IgD-negative memory B cell (primary cell): ENCODE data around the gene MFRP. TPM values are rescaled to one million over a fixed set of nuclear protein-coding genes. Genes with fewer than 3 reads are reported as not detected.

Experiments
- H3K27ac Mint-ChIP-seq, 3 donors: one replicate each; pipeline ENCODE4 v1.8.0; 2020 to 2022; ENCODE audit warnings: mild to moderate bottlenecking in 3 of 3, mixed read lengths in 3 of 3, moderate library complexity in 1 of 3
- H3K27me3 Mint-ChIP-seq: one replicate; pipeline ENCODE4 v1.8.0; 2021; ENCODE audit warnings: mixed read lengths
- H3K36me3 Mint-ChIP-seq: one replicate; pipeline ENCODE4 v1.8.0; 2020; ENCODE audit warnings: mild to moderate bottlenecking, mixed read lengths
- H3K4me1 Mint-ChIP-seq, 3 donors: one replicate each; pipeline ENCODE4 v1.8.0; 2020 to 2022; ENCODE audit warnings: mixed read lengths in 3 of 3, mild to moderate bottlenecking in 1 of 3
- H3K4me3 Mint-ChIP-seq, 4 donors: one replicate each; pipeline ENCODE4 v1.8.0; 2020 to 2022; ENCODE audit warnings: mild to moderate bottlenecking in 4 of 4, mixed read lengths in 4 of 4, moderate library complexity in 3 of 4
- H3K9me3 Mint-ChIP-seq, 3 donors: one replicate each; pipeline ENCODE4 v1.8.0; 2020 to 2021; ENCODE audit warnings: mixed read lengths in 3 of 3, mild to moderate bottlenecking in 1 of 3
- polyA plus RNA-seq: library from polyadenylated mRNA; unstranded; fragments of 300-500 nt; fragmentation: Illumina TruSeq; gene quantifications from one replicate; pipeline ENCODE4 v1.2.3, GENCODE V29; 2021

MFRP gene
- polyA plus RNA-seq, 1 donor from 2014 or later = not detected

DNA sequence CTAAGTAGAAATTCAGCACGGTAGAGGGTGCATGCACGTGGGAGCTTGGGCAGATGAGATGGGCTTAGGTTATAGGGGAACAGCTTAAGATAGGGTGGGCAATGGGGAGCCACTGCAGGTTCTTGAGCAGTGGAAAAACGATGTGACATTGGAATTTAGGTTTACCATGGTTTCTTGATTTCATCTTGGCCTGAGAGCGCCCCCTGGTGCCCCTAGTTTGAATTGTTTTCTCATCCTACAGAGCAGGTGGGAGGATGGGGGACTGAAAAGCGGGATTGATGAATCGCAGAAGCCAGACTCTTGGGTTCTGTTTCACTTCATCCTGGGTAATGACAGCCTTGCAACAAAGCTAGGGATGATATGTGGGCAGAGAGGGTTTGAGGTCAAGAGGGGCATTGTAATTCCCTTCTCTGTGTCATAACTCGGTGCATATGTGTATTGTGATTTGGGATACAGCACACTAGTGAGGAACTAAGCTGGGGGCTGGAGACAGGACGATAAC, 22.9 kb downstream of the MFRP start:
- Mint-ChIP-seq H3K4me1 (peaks cover 9 to 19% (median 12%) of the 10 kb centered on the region in 3 donors), H3K9me3 (no peaks in the 10 kb centered on the region), H3K27ac (peak overlapping the region; percentile 1 to 68 (median 23)), H3K27me3 (peaks cover 4% of the 10 kb centered on the region), H3K4me3 (peak overlapping the region in 1 of 4 donors; percentile 21), H3K36me3 (no peaks in the 10 kb centered on the region)

DNA sequence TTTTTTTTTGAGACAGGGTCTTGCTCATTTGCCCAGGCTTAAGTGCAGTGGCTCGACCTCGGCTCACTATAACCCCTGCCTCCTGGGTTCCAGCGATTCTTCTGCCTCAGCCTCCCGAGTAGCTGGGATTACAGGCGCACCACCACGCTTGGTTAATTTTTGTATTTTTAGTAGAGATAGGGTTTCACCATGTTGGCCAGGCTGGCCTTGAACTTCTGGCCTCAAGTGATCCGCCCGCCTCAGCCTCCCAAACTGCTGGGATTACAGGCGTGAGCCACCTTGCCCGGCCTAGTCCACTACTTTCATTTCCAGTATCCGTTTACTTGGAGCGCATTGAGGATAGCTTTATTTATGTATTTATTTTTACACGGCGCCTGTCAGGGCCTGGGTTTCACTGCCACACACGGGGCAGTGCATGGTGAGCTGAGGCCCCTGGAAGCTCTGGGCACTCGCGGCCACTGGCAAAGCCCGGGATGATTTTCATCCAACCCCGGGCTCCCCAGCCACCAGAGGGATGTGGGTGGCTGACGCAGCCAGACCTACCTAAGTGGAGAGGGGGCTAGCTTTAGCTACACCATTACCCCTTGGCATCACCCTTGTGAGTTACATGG, 23.5 kb downstream of the MFRP start:
- peak overlapping the region in 1 of 3 donors; percentile 1 for H3K27ac Mint-ChIP-seq
- peak overlapping the region in 1 of 4 donors; percentile 21 for H3K4me3 Mint-ChIP-seq
- no peaks in the 10 kb centered on the region for H3K9me3 Mint-ChIP-seq
- peaks cover 11 to 20% (median 13%) of the 10 kb centered on the region in 3 donors for H3K4me1 Mint-ChIP-seq
- H3K27me3 Mint-ChIP-seq = peaks cover 2% of the 10 kb centered on the region
- H3K36me3 Mint-ChIP-seq = no peaks in the 10 kb centered on the region

GRCh38 chr11:119322360-119322739, 24.2 kb downstream of the MFRP start:
- Mint-ChIP-seq H3K36me3 (no peaks in the 10 kb centered on the region), H3K9me3 (no peaks in the 10 kb centered on the region), H3K27me3 (peaks cover 7% of the 10 kb centered on the region), H3K4me1 (peaks cover 11 to 20% (median 15%) of the 10 kb centered on the region in 3 donors), H3K27ac (no peak overlapping the region), H3K4me3 (peak overlapping the region; percentile 14 to 92 (median 72))

- H3K4me1 Mint-ChIP-seq = peaks cover 11 to 22% (median 15%) of the 10 kb centered on the region in 3 donors
- no peaks in the 10 kb centered on the region for H3K9me3 Mint-ChIP-seq
- H3K4me3 Mint-ChIP-seq = peak overlapping the region; percentile 14 to 95 (median 88)
- no peaks in the 10 kb centered on the region for H3K36me3 Mint-ChIP-seq
- peaks cover 12% of the 10 kb centered on the region for H3K27me3 Mint-ChIP-seq
- H3K27ac Mint-ChIP-seq = peak overlapping the region in 1 of 3 donors; percentile 66
Observed at GRCh38 chr11:119320776-119321524, 25.6 kb downstream of the MFRP start.

DNA sequence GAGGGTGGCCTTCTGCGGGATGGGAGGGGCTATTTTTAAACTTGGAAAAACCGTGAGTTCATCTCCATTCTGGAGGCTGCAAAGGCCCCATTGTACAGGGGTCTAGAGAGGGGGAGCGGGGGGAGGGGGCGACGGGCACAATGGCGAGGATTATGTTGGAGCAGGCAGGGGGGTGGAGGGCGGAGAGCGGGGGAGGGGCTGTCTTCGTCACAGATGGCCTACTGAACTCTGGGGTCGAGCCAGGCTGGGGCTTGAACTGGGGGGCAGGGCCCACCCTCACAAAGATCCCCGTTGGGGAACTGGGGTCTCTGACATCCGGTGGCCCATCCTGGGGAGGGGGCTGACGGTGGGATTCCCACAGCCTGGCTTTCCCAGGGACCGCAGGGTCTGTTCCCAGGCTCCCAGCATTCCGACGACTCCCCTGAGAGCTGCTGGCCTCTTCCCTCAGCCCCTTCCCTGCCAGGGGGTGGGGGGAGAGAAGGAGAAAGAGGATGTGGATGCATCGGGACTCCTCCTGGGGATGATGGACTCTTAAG, 26.2 kb downstream of the MFRP start:
- Mint-ChIP-seq H3K4me1 (peaks cover 11 to 22% (median 18%) of the 10 kb centered on the region in 3 donors), H3K4me3 (peak overlapping the region in 1 of 4 donors; percentile 91), H3K36me3 (no peaks in the 10 kb centered on the region), H3K27me3 (peaks cover 17% of the 10 kb centered on the region), H3K9me3 (no peaks in the 10 kb centered on the region), H3K27ac (no peak overlapping the region)

DNA sequence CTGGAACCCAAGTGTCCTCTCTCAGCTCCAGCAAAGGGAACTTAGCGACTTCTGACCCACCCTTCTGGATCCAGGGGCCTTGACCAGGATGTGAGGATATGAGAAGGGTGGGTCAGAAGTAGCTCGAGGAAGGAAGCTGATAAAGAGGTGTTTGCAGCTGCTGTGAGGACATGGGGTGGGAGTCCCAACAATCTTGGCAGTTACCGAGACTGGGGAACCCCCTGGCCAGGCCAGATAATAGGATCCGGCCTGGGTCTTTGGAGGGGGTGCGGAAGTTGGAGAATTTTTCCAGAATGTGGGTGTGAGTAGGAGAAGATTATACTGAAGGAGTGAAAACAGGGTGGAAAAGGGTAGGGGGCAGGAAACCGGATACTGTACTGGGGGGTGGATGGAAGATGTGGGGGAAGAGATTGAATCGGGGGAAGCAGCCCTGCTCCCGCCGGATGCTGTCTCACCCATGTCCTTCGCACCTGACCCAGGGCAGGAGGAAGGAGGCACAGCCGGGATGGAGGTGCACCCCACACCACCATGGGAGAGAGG, 26.7 kb downstream of the MFRP start:
- Mint-ChIP-seq H3K9me3 (no peaks in the 10 kb centered on the region), H3K4me1 (peaks cover 11 to 22% (median 21%) of the 10 kb centered on the region in 3 donors), H3K4me3 (peak overlapping the region in 3 of 4 donors; percentile 63 to 91 (median 63)), H3K27ac (peak overlapping the region in 1 of 3 donors; percentile 78), H3K27me3 (peaks cover 22% of the 10 kb centered on the region), H3K36me3 (no peaks in the 10 kb centered on the region)

DNA sequence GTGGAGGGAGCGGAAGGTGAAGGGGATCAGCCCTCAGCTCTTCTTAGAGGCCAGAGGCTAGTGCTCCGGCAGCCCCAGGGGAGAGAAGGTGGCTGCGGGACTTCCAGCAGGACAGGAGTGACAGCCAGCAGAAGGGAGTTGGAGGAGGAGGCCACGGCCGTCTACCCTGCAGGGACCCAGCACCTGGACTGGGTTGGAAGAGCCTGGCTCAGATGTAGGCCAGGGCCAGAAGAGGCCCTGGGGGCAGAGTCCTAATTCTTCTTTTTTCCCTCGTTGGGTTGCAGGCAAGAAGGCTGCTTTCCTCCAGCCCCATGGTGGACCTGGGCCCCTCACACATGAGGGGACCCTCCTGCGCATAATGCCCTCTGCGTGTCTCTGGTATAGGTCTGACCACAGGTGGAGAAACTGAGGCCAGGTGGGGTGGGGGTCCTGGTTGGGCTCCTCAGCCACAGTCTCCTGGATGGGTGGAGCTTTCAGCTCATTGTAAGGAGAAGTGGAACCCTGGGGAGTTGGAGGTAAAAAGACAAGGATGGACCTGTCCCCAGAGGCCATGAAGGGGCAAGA, 27.3 kb downstream of the MFRP start:
- H3K9me3 Mint-ChIP-seq = no peaks in the 10 kb centered on the region
- peak overlapping the region; percentile 59 to 96 (median 78) for H3K27ac Mint-ChIP-seq
- peak overlapping the region in 3 of 4 donors; percentile 22 to 91 (median 63) for H3K4me3 Mint-ChIP-seq
- peaks cover 28% of the 10 kb centered on the region for H3K27me3 Mint-ChIP-seq
- no peaks in the 10 kb centered on the region for H3K36me3 Mint-ChIP-seq
- peaks cover 11 to 24% (median 24%) of the 10 kb centered on the region in 3 donors for H3K4me1 Mint-ChIP-seq

- peaks cover 29% of the 10 kb centered on the region for H3K27me3 Mint-ChIP-seq
- peak overlapping the region; percentile 59 to 96 (median 78) for H3K27ac Mint-ChIP-seq
- H3K4me1 Mint-ChIP-seq = peaks cover 7 to 22% (median 21%) of the 10 kb centered on the region in 3 donors
- peak overlapping the region; percentile 22 to 91 (median 64) for H3K4me3 Mint-ChIP-seq
- H3K9me3 Mint-ChIP-seq = no peaks in the 10 kb centered on the region
- H3K36me3 Mint-ChIP-seq = no peaks in the 10 kb centered on the region
Observed at GRCh38 chr11:119318240-119319135, 28.0 kb downstream of the MFRP start.

DNA sequence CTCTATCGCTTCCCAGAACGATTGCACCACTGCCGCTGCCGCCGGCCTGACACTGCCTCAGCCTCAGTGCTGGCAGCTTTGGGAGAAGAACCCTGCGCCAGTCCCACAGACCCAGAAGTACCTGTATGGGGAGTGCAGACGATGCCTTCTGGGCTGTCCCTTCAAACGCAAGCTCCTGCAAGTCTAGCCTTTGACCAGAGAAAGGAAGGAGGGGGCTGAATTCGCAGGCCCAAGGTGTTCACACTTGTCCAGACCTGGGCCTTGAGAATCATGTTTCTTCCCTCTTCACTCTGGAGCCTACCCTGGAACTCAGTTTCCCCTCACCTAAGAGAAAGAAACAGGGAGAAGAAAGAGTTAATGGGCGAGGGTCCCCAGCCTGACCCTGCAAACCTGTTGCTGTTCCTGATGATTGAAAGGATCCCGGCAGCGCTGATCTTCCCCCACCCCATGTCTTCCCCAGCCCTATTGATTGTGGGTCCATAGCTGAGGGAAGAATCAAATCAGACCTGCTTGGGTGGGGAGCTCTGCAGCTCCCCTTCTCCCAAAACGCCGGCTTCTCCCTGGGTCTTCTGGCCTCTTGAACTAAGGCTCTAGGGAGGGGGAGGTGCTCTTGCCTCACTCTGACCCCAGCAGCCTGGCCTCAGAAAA, 28.8 kb downstream of the MFRP start:
- Mint-ChIP-seq H3K36me3 (no peaks in the 10 kb centered on the region), H3K4me1 (peaks cover 6 to 21% (median 20%) of the 10 kb centered on the region in 3 donors), H3K9me3 (no peaks in the 10 kb centered on the region), H3K4me3 (peak overlapping the region; percentile 39 to 85 (median 55)), H3K27ac (no peak overlapping the region), H3K27me3 (peaks cover 29% of the 10 kb centered on the region)

GRCh38 chr11:119316729-119317591, 29.5 kb downstream of the MFRP start, which contains the start of gene MCAM:
TSS of gene MCAM (minus strand) at chr11:119317130. CDS start at chr11:119317101, 29 bp downstream.
- H3K36me3 Mint-ChIP-seq = no peaks in the 10 kb centered on the region
- H3K4me1 Mint-ChIP-seq = peaks cover 6 to 18% (median 17%) of the 10 kb centered on the region in 3 donors
- no peak within 1 kb of the TSS for H3K27ac Mint-ChIP-seq
- no peaks in the 10 kb centered on the region for H3K9me3 Mint-ChIP-seq
- peaks cover 31% of the 10 kb centered on the region for H3K27me3 Mint-ChIP-seq
- peak within 1 kb of the TSS; percentile 77 to 93 (median 82) for H3K4me3 Mint-ChIP-seq

GRCh38 chr11:119316016-119316728, 30.3 kb downstream of the MFRP start:
- Mint-ChIP-seq H3K4me3 (peak overlapping the region; percentile 77 to 93 (median 85)), H3K36me3 (no peaks in the 10 kb centered on the region), H3K4me1 (peaks cover 6 to 18% (median 12%) of the 10 kb centered on the region in 3 donors), H3K27ac (no peak overlapping the region), H3K27me3 (peaks cover 31% of the 10 kb centered on the region), H3K9me3 (no peaks in the 10 kb centered on the region)
